OCI-LY3 (cell line): ENCODE results near the gene TXN2.
"Not testable (repeated sequence)": the region's sequence is repeated elsewhere in the genome, so short reads cannot be mapped to it uniquely, and the experiment has no call there.

Experiments
- H2AFZ ChIP-seq: fragments of 200-600, 300-600 bp; shearing (Covaris generic); 2 replicates; pipeline ENCODE4 v1.6.0; 2014; ENCODE audit warnings: antibody characterized with exemption, low read depth, low read length
- H3K27ac ChIP-seq: fragments of 200-600, 300-600 bp; sonication (generic); 2 replicates; pipeline ENCODE4 v1.5.1; 2014; ENCODE audit warnings: mild to moderate bottlenecking, low read length, moderate library complexity, mixed read lengths
- H3K27me3 ChIP-seq: fragments of 200-600, 300-600 bp; sonication (generic); 2 replicates; pipeline ENCODE4 v1.6.1; 2014; ENCODE audit warnings: low read depth, low read length, mixed read lengths
- H3K36me3 ChIP-seq: fragments of 200-600, 300-600 bp; sonication (generic); replicated peaks from 2 replicates; pipeline ENCODE3; 2014; ENCODE audit warnings: low read depth, low read length, mixed read lengths
- H3K4me1 ChIP-seq: fragments of 300-600, 200-600 bp; sonication (generic); 2 replicates; pipeline ENCODE4 v1.6.1; 2014; ENCODE audit warnings: low read length, mixed read lengths
- H3K4me2 ChIP-seq: fragments of 200-600, 300-600 bp; sonication (generic); 2 replicates; pipeline ENCODE4 v1.6.1; 2014; ENCODE audit warnings: low read length, mixed read lengths
- H3K4me3 ChIP-seq: fragments of 300-600, 200-600 bp; sonication (generic); 2 replicates; pipeline ENCODE4 v1.5.1; 2014; ENCODE audit warnings: antibody characterized with exemption, mild to moderate bottlenecking, low read length, moderate library complexity
- H3K79me2 ChIP-seq: fragments of 300-600, 200-600 bp; shearing (Covaris generic); 2 replicates; pipeline ENCODE4 v1.6.1; 2014; ENCODE audit warnings: mild to moderate bottlenecking, low read length, mixed read lengths
- H3K9ac ChIP-seq: fragments of 300-600, 200-600 bp; shearing (Covaris generic); 2 replicates; pipeline ENCODE4 v1.6.0; 2014; ENCODE audit warnings: mild to moderate bottlenecking, low read length, moderate library complexity
- H3K9me3 ChIP-seq: fragments of 200-600, 300-600 bp; shearing (Covaris generic); 2 replicates; pipeline ENCODE4 v1.6.1; 2014; ENCODE audit warnings: low read length, mixed read lengths; ENCODE audit not compliant: insufficient read depth
- H4K20me1 ChIP-seq: fragments of 200-600, 300-600 bp; sonication (generic); 2 replicates; pipeline ENCODE4 v1.6.1; 2016; ENCODE audit warnings: low read length, mixed read lengths; ENCODE audit not compliant: insufficient read depth
- CTCF ChIP-seq: fragments of 200-600, 300-600 bp; sonication (generic); IDR thresholded peaks from 2 replicates; pipeline ENCODE4 v1.5.1; 2014; ENCODE audit warnings: antibody characterized with exemption, low read length, low read depth
- EZH2phosphoT487 ChIP-seq: fragments of 200-600 bp; shearing (Covaris generic); IDR thresholded peaks from 2 replicates; pipeline ENCODE4 v1.6.1; 2018; ENCODE audit warnings: antibody characterized with exemption, mixed run types, low read depth

The TXN2 gene

GRCh38 chr22:36522662-36523061, 41.2 kb upstream of the TXN2 start:
- Histone ChIP-seq H3K9me3 (no peaks in the 10 kb centered on the region), H3K4me1 (peaks cover 20% of the 10 kb centered on the region), H3K36me3 (peaks cover 81% of the 10 kb centered on the region), H3K4me2 (no peak overlapping the region), H3K27me3 (no peaks in the 10 kb centered on the region), H3K9ac (no peak overlapping the region), H4K20me1 (peaks cover 15% of the 10 kb centered on the region), H3K4me3 (no peak overlapping the region), H3K79me2 (peaks cover 24% of the 10 kb centered on the region), H2AFZ (no peak overlapping the region), H3K27ac (no peak overlapping the region)
- no peak for TF ChIP-seq EZH2phosphoT487

- Histone ChIP-seq H2AFZ (no peak overlapping the region), H3K36me3 (peaks cover 85% of the 10 kb centered on the region), H3K4me3 (no peak overlapping the region), H3K4me2 (no peak overlapping the region), H3K9me3 (no peaks in the 10 kb centered on the region), H3K27me3 (no peaks in the 10 kb centered on the region), H3K79me2 (peaks cover 2% of the 10 kb centered on the region; the same call in 1 of the 2 replicates), H3K27ac (no peak overlapping the region), H3K9ac (no peak overlapping the region), H4K20me1 (no peaks in the 10 kb centered on the region), H3K4me1 (peaks cover 12% of the 10 kb centered on the region; the same call in 1 of the 2 replicates)
- no peak for TF ChIP-seq EZH2phosphoT487
- no peak for TF ChIP-seq CTCF
Observed at GRCh38 chr22:36520423-36520822, 39.0 kb upstream of the TXN2 start.

- H3K4me2 ChIP-seq, H3K79me2 ChIP-seq, H3K9me3 ChIP-seq, H3K4me3 ChIP-seq, H3K27ac ChIP-seq, H3K27me3 ChIP-seq, H2AFZ ChIP-seq, H4K20me1 ChIP-seq, H3K9ac ChIP-seq: not testable (repeated sequence)
- Histone ChIP-seq H3K36me3 (peaks cover 84% of the 10 kb centered on the region), H3K4me1 (peaks cover 12% of the 10 kb centered on the region; the same call in 1 of the 2 replicates)
Observed at GRCh38 chr22:36519906-36520305, 38.5 kb upstream of the TXN2 start.

- TF ChIP-seq EZH2phosphoT487 (no peak), CTCF (no peak)
- Histone ChIP-seq H3K36me3 (peaks cover 82% of the 10 kb centered on the region), H3K79me2 (no peaks in the 10 kb centered on the region), H3K4me1 (no peaks in the 10 kb centered on the region), H3K27me3 (no peaks in the 10 kb centered on the region), H3K27ac (no peak overlapping the region), H4K20me1 (0 out of 2 replicates have a peak, but pooled peaks cover 4% of the 10 kb centered on the region), H3K9me3 (no peaks in the 10 kb centered on the region), H3K4me2 (no peak overlapping the region), H2AFZ (no peak overlapping the region), H3K4me3 (no peak overlapping the region), H3K9ac (no peak overlapping the region)
Observed at GRCh38 chr22:36514766-36515165, 33.3 kb upstream of the TXN2 start.

- H2AFZ ChIP-seq, result no peak overlapping the region
- H3K27ac ChIP-seq, result no peak overlapping the region
- H3K27me3 ChIP-seq, result no peaks in the 10 kb centered on the region
- H3K4me2 ChIP-seq, result no peak overlapping the region
- H3K9me3 ChIP-seq, result no peaks in the 10 kb centered on the region
- TF ChIP-seq CTCF (no peak), EZH2phosphoT487 (no peak)
- no peak overlapping the region for H3K9ac ChIP-seq
- no peak overlapping the region for H3K4me3 ChIP-seq
- 0 out of 2 replicates have a peak, but pooled peaks cover 4% of the 10 kb centered on the region for H4K20me1 ChIP-seq
- H3K4me1 ChIP-seq, result no peaks in the 10 kb centered on the region
- peaks cover 65% of the 10 kb centered on the region for H3K36me3 ChIP-seq
- H3K79me2 ChIP-seq, result no peaks in the 10 kb centered on the region
Observed at GRCh38 chr22:36512991-36513390, 31.6 kb upstream of the TXN2 start.
